Kidney (tissue), 14 donors: ENCODE results near the gene WDTC1. TPM values are rescaled to one million over a fixed set of nuclear protein-coding genes. Genes with fewer than 3 reads are reported as not detected.

Source experiments
- DNase-seq, 5 donors: peaks; one replicate each; pipeline ENCODE4 v3.0.0-alpha.2; 2013 to 2020
- FAIRE-seq: peaks from 2 replicates; lab custom pipeline; 2012; peaks lifted over from hg19 to GRCh38; lab: Jason Lieb, UNC
- H3K27ac ChIP-seq, 2 donors: one replicate each; pipeline ENCODE4 v1.7.0; 2013; ENCODE audit warnings: low read depth in 2 of 2, low read length in 2 of 2, inconsistent platforms in 1 of 2
- H3K27me3 ChIP-seq: one replicate; pipeline ENCODE4 v1.7.1; 2013; ENCODE audit warnings: low read length, inconsistent platforms; ENCODE audit not compliant: control insufficient read depth, insufficient read depth
- H3K36me3 ChIP-seq, 3 donors: one replicate each; pipeline versions ENCODE4 v1.7.0 to v1.7.1; 2013; ENCODE audit warnings: low read length in 3 of 3, control low read depth in 1 of 3, inconsistent platforms in 1 of 3; ENCODE audit not compliant: insufficient read depth in 3 of 3, control insufficient read depth in 2 of 3
- H3K4me1 ChIP-seq, 3 donors: one replicate each; pipeline versions ENCODE4 v1.7.0 to v1.7.1; 2013; ENCODE audit warnings: low read length in 3 of 3, inconsistent platforms in 1 of 3, low read depth in 1 of 3; ENCODE audit not compliant: control insufficient read depth in 2 of 3, insufficient read depth in 2 of 3
- H3K4me3 ChIP-seq, 3 donors: one replicate each; pipeline versions ENCODE4 v1.7.0 to v1.8.1; 2013; ENCODE audit warnings: low read length in 3 of 3, control low read depth in 1 of 3, inconsistent platforms in 1 of 3
- H3K9ac ChIP-seq, 3 donors: one replicate each; pipeline versions ENCODE4 v1.7.0 to v1.7.1; 2013; ENCODE audit warnings: low read length in 3 of 3, control low read depth in 1 of 3, inconsistent platforms in 1 of 3
- H3K9me3 ChIP-seq, 3 donors: one replicate each; pipeline versions ENCODE4 v1.7.0 to v1.7.1; 2013; ENCODE audit warnings: low read length in 3 of 3, control low read depth in 1 of 3, inconsistent platforms in 1 of 3; ENCODE audit not compliant: control insufficient read depth in 2 of 3, insufficient read depth in 1 of 3
- CTCF ChIP-seq: IDR thresholded peaks from 3 replicates; pipeline ENCODE4 v1.5.1; 2012; ENCODE audit warnings: mild to moderate bottlenecking, moderate library complexity, borderline replicate concordance; ENCODE audit not compliant: insufficient read depth; ENCODE audit errors: extremely low read depth
- intact Hi-C: fragments of 100-400 bp; cut with DNase I; formaldehyde crosslinking; loops from one replicate; pipeline ENCODE4 v1.11.1; 2022
- polyA plus RNA-seq: library from polyadenylated mRNA; stranded (reverse); fragments of 350-450 nt; fragmentation: Illumina TruSeq; extraction: RNeasy Lipid Tissue Mini Kit (QIAGEN cat#74804); gene quantifications from one replicate; pipeline ENCODE4 v1.2.3, GENCODE V29; 2014; ENCODE audit warnings: low read depth, low replicate concordance; ENCODE audit not compliant: insufficient read depth
- total RNA-seq: library from RNA; stranded (reverse); fragmentation: NEBNext Ultra II Directional; extraction: Animal tissue kit (Norgen Biotek cat#: 25700); gene quantifications from one replicate; pipeline ENCODE4 v1.2.1, GENCODE V29; 2021
- donor health status: control.
- donor health status: control.
- donor health status: control.
- donor health status: control.
- donor health status: control.
- donor health status: DM: yes; HTN: yes; CAD: no.
- donor health status: Normal renal cell carcinoma (clear cell type).

The WDTC1 gene
- total and polyA plus RNA-seq, 2 donors from 2014 or later, result 23.7 to 42.2 TPM

- Histone ChIP-seq H3K9ac (no peak overlapping the region), H3K36me3 (peaks cover 0 to 31% (median 25%) of the 10 kb centered on the region in 3 donors), H3K9me3 (no peaks in the 10 kb centered on the region), H3K27me3 (no peaks in the 10 kb centered on the region), H3K27ac (no peak overlapping the region), H3K4me3 (no peak overlapping the region), H3K4me1 (no peaks in the 10 kb centered on the region)
- DNase-seq, result no peak
- no peak for FAIRE-seq
- TF ChIP-seq CTCF, result no peak
- intact Hi-C loops, result no loop called here
Observed at GRCh38 chr1:27290581-27290980, 56.1 kb downstream of the WDTC1 start.

GRCh38 chr1:27292106-27292505, 57.7 kb downstream of the WDTC1 start:
- H3K27ac ChIP-seq, result no peak overlapping the region
- FAIRE-seq (no peak), DNase-seq (no peak)
- H3K9me3 ChIP-seq, result no peaks in the 10 kb centered on the region
- intact Hi-C loops, result no loop called here
- TF ChIP-seq CTCF, result no peak
- peaks cover under 1 to 39% (median 29%) of the 10 kb centered on the region in 3 donors for H3K36me3 ChIP-seq
- H3K4me3 ChIP-seq, result no peak overlapping the region
- H3K9ac ChIP-seq, result no peak overlapping the region
- H3K27me3 ChIP-seq, result no peaks in the 10 kb centered on the region
- H3K4me1 ChIP-seq, result no peaks in the 10 kb centered on the region

GRCh38 chr1:27293915-27294314, 59.5 kb downstream of the WDTC1 start:
- intact Hi-C loops, result no loop called here
- FAIRE-seq, result no peak
- H3K27me3 ChIP-seq, result no peaks in the 10 kb centered on the region
- H3K36me3 ChIP-seq, result peaks cover 5 to 53% (median 35%) of the 10 kb centered on the region in 3 donors
- no peak overlapping the region for H3K9ac ChIP-seq
- no peak overlapping the region for H3K27ac ChIP-seq
- H3K4me3 ChIP-seq, result no peak overlapping the region
- no peak for TF ChIP-seq CTCF
- no peak for DNase-seq
- no peaks in the 10 kb centered on the region for H3K9me3 ChIP-seq
- H3K4me1 ChIP-seq, result no peaks in the 10 kb centered on the region

GRCh38 chr1:27296773-27297291, 62.4 kb downstream of the WDTC1 start:
- Histone ChIP-seq H3K4me3 (no peak overlapping the region), H3K9ac (no peak overlapping the region), H3K27ac (no peak overlapping the region), H3K36me3 (peaks cover 5 to 50% (median 45%) of the 10 kb centered on the region in 3 donors), H3K27me3 (no peaks in the 10 kb centered on the region), H3K9me3 (no peaks in the 10 kb centered on the region), H3K4me1 (peaks cover 0 to 5% (median 0%) of the 10 kb centered on the region in 3 donors)
- peak in 4 of 5 donors; percentile 61 to 86 (median 70) for DNase-seq
- peak; percentile 79 for TF ChIP-seq CTCF
- intact Hi-C loops, result no loop called here
- no peak for FAIRE-seq
